Esophagus muscularis mucosa (tissue), 4 donors: Measurements from ENCODE around the gene ADGRB3.

Source experiments
- EP300 ChIP-seq: sonication (generic); formaldehyde crosslinking; IDR thresholded peaks from one replicate; pipeline ENCODE4 v1.6.1; 2017; ENCODE audit warnings: antibody characterized with exemption
- POLR2A ChIP-seq: fragments of 450-650 bp; IDR thresholded peaks from one replicate; pipeline ENCODE4 v1.6.1; 2017; ENCODE audit warnings: antibody characterized with exemption, moderate library complexity, mild to moderate bottlenecking, low read depth
- TF ChIP-seq, protein P1 (sequence below), 3 experiments: fragments of 200-600 bp in 2 of 3; fragments of 450-650 bp in 1 of 3; sonication (generic) in 2 of 3; IDR thresholded peaks; one replicate each; pipeline ENCODE4 v1.5.1; 2017 to 2019; ENCODE audit warnings: antibody characterized with exemption in 3 of 3, mild to moderate bottlenecking in 2 of 3, moderate library complexity in 1 of 3

DNA sequence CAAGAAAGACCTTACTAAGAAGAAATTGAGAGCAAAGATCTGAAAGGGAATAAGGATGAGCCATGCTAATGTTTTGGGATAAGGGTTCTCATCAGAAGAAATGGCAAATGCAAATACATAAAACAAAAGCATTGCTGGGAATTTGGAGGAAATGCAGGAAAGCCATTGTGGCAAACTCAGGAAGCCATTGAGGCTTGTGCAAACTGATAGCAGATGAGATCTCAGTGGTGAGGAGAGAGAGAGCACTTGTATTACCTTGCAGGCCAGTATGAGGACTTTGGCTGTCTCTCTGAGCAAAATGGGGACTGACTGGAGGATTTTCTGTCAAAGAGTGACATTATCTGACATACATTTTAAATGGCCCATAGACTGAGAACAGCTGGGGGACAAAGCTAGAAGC, 103.0 kb downstream of the ADGRB3 start:
- TF ChIP-seq EP300: no peak
- TF ChIP-seq, protein P1, sequence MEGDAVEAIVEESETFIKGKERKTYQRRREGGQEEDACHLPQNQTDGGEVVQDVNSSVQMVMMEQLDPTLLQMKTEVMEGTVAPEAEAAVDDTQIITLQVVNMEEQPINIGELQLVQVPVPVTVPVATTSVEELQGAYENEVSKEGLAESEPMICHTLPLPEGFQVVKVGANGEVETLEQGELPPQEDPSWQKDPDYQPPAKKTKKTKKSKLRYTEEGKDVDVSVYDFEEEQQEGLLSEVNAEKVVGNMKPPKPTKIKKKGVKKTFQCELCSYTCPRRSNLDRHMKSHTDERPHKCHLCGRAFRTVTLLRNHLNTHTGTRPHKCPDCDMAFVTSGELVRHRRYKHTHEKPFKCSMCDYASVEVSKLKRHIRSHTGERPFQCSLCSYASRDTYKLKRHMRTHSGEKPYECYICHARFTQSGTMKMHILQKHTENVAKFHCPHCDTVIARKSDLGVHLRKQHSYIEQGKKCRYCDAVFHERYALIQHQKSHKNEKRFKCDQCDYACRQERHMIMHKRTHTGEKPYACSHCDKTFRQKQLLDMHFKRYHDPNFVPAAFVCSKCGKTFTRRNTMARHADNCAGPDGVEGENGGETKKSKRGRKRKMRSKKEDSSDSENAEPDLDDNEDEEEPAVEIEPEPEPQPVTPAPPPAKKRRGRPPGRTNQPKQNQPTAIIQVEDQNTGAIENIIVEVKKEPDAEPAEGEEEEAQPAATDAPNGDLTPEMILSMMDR (IDR thresholded peaks at IDR 0.05): no peak
- no peak for TF ChIP-seq POLR2A
